ENCODE data around the gene CMYA5. TPM values are rescaled to one million over a fixed set of nuclear protein-coding genes. Genes with fewer than 3 reads are reported as not detected.
"Not testable (repeated sequence)": the region's sequence is repeated elsewhere in the genome, so short reads cannot be mapped to it uniquely, and the experiment has no call there.

CMYA5 gene
- total RNA-seq, 2 donors from 2014 or later: 13.8 to 26.1 TPM

DNA sequence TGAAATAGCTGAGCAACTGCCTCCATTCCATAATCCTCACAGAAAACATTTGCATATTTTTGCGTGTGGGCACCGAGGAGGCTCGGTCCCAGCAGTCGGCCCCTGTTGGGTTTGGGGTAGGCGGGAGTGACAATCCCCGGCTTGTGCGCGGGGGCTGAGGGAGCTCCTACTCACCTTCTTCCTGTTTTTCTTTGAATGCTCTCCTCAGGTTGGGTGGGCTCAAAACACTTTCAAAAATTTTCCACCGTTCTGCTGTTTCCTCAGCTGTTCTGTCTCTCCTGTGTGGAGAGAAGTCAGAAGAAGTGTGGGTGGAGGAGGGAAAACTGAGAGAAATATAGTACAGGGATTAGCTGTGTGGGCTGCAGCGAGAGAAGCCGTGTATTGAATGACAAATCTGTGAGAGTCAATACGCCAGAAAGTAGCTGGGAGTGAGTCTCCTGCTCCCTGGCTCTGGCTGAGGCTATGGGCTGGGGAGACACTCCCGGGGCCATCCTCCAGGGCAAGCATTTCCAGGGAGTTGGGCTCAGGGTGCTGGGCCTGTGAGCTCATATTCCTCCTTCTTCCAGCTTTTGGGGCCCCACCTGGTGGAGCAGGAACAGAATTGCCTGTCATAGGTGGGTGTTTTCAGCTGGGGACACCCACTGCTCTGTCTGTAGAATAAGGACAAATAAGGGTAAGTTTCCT is 84.7 kb downstream of the CMYA5 start:
- TF ChIP-seq CTCF (IDR thresholded peaks at IDR 0.05): peak in 1 of 4 experiments; percentile 22
- no peak for TF ChIP-seq POLR2AphosphoS5 (IDR thresholded peaks at IDR 0.05)
- no peak for TF ChIP-seq POLR2A (IDR thresholded peaks at IDR 0.05)
- Histone ChIP-seq H3K4me3 (no peak overlapping the region), H3K27me3 (replicated peaks; ENCODE audit: insufficient read depth) (no peaks in the 10 kb centered on the region), H3K27ac (no peak overlapping the region), H3K36me3 (no peaks in the 10 kb centered on the region), H3K4me1 (replicated peaks) (no peaks in the 10 kb centered on the region), H3K9me3 (no peaks in the 10 kb centered on the region)
- 85% methylated on average over 13 of the region's 13 CpGs for WGBS
- DNase-seq (ENCODE audit: low spot score): no peak
- intact Hi-C loops (cut with DNase I): no loop called here

- H3K27ac ChIP-seq: no peak overlapping the region
These were observed 85.2 kb downstream of the CMYA5 start for GRCh38 chr5:79774855-79775237.

GRCh38 chr5:79784741-79785140 is 95.1 kb downstream of the CMYA5 start:
- H3K9me3 ChIP-seq; H3K27me3 ChIP-seq (replicated peaks; ENCODE audit: insufficient read depth); H3K4me3 ChIP-seq; DNase-seq (ENCODE audit: low spot score); H3K36me3 ChIP-seq; intact Hi-C loops (cut with DNase I); H3K4me1 ChIP-seq (replicated peaks): not testable (repeated sequence)
- 80% methylated on average over 14 of the region's 14 CpGs for WGBS
- H3K27ac ChIP-seq: peak overlapping the region in 1 of 2 donors; percentile 29

More at GRCh38 chr5:79774855-79775237, 85.2 kb downstream of the CMYA5 start:
- 87% methylated on average over 4 of the region's 4 CpGs for WGBS
- no peaks in the 10 kb centered on the region for H3K4me1 ChIP-seq (replicated peaks)
- intact Hi-C loops (cut with DNase I): no loop called here
- H3K9me3 ChIP-seq: no peaks in the 10 kb centered on the region
- H3K36me3 ChIP-seq: no peaks in the 10 kb centered on the region
- DNase-seq (ENCODE audit: low spot score): no peak
- H3K27me3 ChIP-seq (replicated peaks; ENCODE audit: insufficient read depth): no peaks in the 10 kb centered on the region
- TF ChIP-seq CTCF (IDR thresholded peaks at IDR 0.05) (no peak), POLR2AphosphoS5 (IDR thresholded peaks at IDR 0.05) (no peak), POLR2A (IDR thresholded peaks at IDR 0.05) (no peak)
- no peak overlapping the region for H3K4me3 ChIP-seq

- Histone ChIP-seq H3K27ac (no peak overlapping the region), H3K4me1 (replicated peaks) (no peaks in the 10 kb centered on the region), H3K27me3 (replicated peaks; ENCODE audit: insufficient read depth) (no peaks in the 10 kb centered on the region), H3K9me3 (no peaks in the 10 kb centered on the region), H3K4me3 (no peak overlapping the region), H3K36me3 (no peaks in the 10 kb centered on the region)
- intact Hi-C loops (cut with DNase I): no loop called here
- no peak for TF ChIP-seq POLR2A (IDR thresholded peaks at IDR 0.05)
- no peak for TF ChIP-seq POLR2AphosphoS5 (IDR thresholded peaks at IDR 0.05)
- no peak for TF ChIP-seq CTCF (IDR thresholded peaks at IDR 0.05)
- 86% methylated on average over 4 of the region's 4 CpGs for WGBS
- DNase-seq (ENCODE audit: low spot score): no peak
These were observed 96.3 kb downstream of the CMYA5 start for GRCh38 chr5:79785983-79786382.

GRCh38 chr5:79787448-79787847 is 97.8 kb downstream of the CMYA5 start:
- Histone ChIP-seq H3K4me1 (replicated peaks) (no peaks in the 10 kb centered on the region), H3K27ac (no peak overlapping the region), H3K4me3 (no peak overlapping the region), H3K36me3 (no peaks in the 10 kb centered on the region), H3K27me3 (replicated peaks; ENCODE audit: insufficient read depth) (no peaks in the 10 kb centered on the region), H3K9me3 (no peaks in the 10 kb centered on the region)
- intact Hi-C loops (cut with DNase I): no loop called here
- TF ChIP-seq POLR2A (IDR thresholded peaks at IDR 0.05) (no peak), POLR2AphosphoS5 (IDR thresholded peaks at IDR 0.05) (no peak), CTCF (IDR thresholded peaks at IDR 0.05) (no peak)
- 91% methylated on average over 1 of the region's 1 CpG for WGBS
- no peak for DNase-seq (ENCODE audit: low spot score)

All from prostate gland (tissue), 2 donors.